ENCODE measurements around the gene GNA12. TPM values are rescaled to one million over a fixed set of nuclear protein-coding genes. Genes with fewer than 3 reads are reported as not detected.
"Not testable (repeated sequence)": the region's sequence is repeated elsewhere in the genome, so short reads cannot be mapped to it uniquely, and the experiment has no call there.

GNA12 gene
- polyA plus RNA-seq, 4 donors, result 3.4 to 27.2 (median 14.5) TPM

DNA sequence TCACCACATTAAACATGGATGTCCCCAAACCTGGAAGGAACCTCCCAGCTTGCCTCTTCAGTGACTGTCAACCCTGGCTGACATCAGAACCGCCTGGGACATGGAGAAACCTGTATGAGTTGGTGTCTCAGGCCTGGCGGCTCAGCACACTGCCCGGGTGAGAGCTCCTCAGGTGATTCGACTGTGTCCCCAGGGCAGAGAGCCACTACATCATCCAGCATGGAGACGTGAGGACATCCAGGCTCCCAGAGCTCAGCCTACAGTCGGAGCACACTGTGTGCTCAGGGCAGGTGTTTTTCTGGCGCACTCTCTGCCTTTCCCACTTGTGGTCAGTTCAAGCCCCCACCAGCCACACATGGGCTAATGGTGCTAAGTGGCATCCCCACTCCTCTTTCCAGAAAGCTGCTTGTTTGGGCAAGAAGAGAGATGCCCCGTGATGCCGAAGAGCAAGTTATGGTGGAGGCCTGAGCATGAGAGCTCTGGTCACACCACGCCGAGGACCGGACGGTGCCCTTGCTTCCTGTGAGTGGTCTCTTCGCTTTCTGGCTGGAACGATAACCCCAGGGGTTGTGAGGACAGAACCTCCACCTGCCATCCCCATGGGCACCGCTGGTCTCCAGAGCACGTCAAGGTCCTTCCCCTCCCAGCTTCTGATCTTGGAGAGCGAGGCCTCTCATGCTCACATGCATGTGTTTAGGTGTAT is 117.6 kb downstream of the GNA12 start:
- FAIRE-seq, result no peak
- H3K4me3 ChIP-seq (ENCODE audit: low read depth in 1 of 3, low read length in 3 of 3), result no peak overlapping the region
- H3K36me3 ChIP-seq (ENCODE audit: control insufficient read depth in 3 of 3, insufficient read depth in 2 of 3, low read depth in 1 of 3, low read length in 3 of 3), result peaks cover 0 to 81% (median 2%) of the 10 kb centered on the region in 3 donors
- no peaks in the 10 kb centered on the region for H3K27me3 ChIP-seq (ENCODE audit: control insufficient read depth in 3 of 3, insufficient read depth in 3 of 3, low read length in 3 of 3)
- H3K27ac ChIP-seq (ENCODE audit: low read depth in 1 of 3, low read length in 2 of 3), result no peak overlapping the region
- no peak for DNase-seq
- H3K9me3 ChIP-seq (ENCODE audit: control insufficient read depth in 2 of 2, insufficient read depth in 1 of 2, low read depth in 1 of 2, low read length in 1 of 2), result no peaks in the 10 kb centered on the region
- WGBS, 3 donors, result 90 to 91% (median 90%) methylated on average over 18 of the region's 18 CpGs
- H3K4me1 ChIP-seq (ENCODE audit: control insufficient read depth in 3 of 3, insufficient read depth in 2 of 3, low read depth in 1 of 3, low read length in 2 of 3), result peaks cover 0 to 3% (median 0%) of the 10 kb centered on the region in 3 donors

DNA sequence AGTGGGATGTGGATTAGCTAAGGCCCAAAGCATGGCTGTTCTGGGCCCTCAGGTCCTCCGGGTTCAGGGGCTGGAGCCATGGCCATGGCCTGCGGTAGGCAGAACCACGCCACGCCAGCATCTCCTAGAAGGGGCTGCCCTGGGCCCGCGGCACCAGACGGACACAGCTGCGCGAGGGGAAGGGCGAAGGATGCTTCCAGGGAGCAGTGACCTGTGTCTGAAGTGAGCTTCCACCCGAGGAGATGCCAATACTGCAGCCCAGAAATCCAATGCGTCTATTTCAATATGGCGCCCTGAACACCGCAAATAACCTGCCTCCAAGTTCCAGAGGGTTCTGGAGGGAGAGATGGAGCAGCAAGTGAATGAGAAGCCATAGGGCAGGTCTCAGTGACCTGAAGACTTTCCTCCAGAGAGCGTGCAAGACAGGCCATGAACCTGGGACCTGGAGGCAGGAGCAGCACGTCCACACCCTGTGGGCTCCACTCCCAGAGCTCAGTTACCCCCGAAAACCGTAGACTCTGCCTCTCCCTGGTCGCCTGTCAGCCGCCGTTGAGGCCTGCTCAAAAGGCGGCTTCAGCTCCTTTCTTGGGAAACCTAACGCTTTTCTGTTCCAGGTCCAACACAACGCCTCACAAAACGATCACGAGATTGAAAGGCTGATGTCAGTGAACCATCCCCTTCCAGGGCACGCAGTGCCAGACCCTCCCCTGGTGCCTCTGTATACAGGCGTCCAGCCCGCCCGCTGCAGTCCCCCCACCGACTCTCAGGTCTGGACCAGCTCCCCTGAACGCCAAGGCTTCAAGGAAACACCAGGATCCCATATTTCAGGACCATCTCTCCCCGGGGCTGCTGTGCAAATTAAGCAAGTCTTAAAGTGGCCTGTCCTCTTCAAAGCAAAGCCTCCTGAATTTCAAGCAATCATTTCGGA is 118.7 kb downstream of the GNA12 start:
- FAIRE-seq, result no peak
- Histone ChIP-seq H3K27ac (ENCODE audit: low read depth in 1 of 3, low read length in 2 of 3) (no peak overlapping the region), H3K27me3 (ENCODE audit: control insufficient read depth in 3 of 3, insufficient read depth in 3 of 3, low read length in 3 of 3) (no peaks in the 10 kb centered on the region), H3K9me3 (ENCODE audit: control insufficient read depth in 2 of 2, insufficient read depth in 1 of 2, low read depth in 1 of 2, low read length in 1 of 2) (no peaks in the 10 kb centered on the region), H3K4me1 (ENCODE audit: control insufficient read depth in 3 of 3, insufficient read depth in 2 of 3, low read depth in 1 of 3, low read length in 2 of 3) (peaks cover 0 to 3% (median 0%) of the 10 kb centered on the region in 3 donors), H3K36me3 (ENCODE audit: control insufficient read depth in 3 of 3, insufficient read depth in 2 of 3, low read depth in 1 of 3, low read length in 3 of 3) (peaks cover 0 to 81% (median 0%) of the 10 kb centered on the region in 3 donors), H3K4me3 (ENCODE audit: low read depth in 1 of 3, low read length in 3 of 3) (no peak overlapping the region)
- 96% methylated on average over 32 to 34 of the region's 34 CpGs for WGBS, 3 donors
- DNase-seq, result no peak

DNA sequence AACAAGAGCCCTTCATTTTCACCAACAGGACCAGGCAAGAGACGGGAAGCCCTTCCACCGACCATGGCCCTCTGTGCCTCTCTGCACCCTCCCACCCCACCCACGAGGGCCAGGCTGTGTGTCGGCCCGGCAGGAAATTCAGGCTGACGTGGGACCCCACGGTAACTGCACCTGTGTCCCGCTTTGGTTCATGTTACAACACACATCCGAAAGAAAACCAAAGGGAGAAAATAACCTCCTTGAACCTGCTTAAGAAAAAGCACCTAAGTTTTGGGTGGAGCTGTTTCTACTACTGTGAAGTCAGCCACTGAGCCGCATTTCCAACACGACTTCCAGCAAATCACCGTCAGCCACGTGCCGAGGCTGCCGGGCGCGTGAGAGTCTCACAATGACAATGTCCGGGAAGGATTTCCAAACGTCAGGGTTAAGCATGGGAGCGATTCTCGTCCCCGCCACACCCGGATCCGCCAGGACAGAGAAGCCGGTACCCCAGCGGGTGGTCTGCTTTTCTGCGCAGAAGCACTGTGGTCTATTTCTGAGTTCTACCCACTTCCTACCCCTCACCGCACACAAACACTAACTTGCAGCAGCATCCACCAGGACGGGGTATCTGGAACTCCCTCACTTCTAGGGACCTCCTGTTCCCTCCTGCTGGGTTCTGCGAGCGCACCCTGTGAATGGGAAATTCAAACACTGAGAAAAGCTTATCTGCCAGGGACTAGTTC is 119.5 kb downstream of the GNA12 start:
- 88 to 97% (median 91%) methylated on average over 31 of the region's 31 CpGs for WGBS, 3 donors
- Histone ChIP-seq H3K36me3 (ENCODE audit: control insufficient read depth in 3 of 3, insufficient read depth in 2 of 3, low read depth in 1 of 3, low read length in 3 of 3) (peaks cover 0 to 78% (median 0%) of the 10 kb centered on the region in 3 donors), H3K4me3 (ENCODE audit: low read depth in 1 of 3, low read length in 3 of 3) (no peak overlapping the region), H3K9me3 (ENCODE audit: control insufficient read depth in 2 of 2, insufficient read depth in 1 of 2, low read depth in 1 of 2, low read length in 1 of 2) (no peaks in the 10 kb centered on the region), H3K27me3 (ENCODE audit: control insufficient read depth in 3 of 3, insufficient read depth in 3 of 3, low read length in 3 of 3) (no peaks in the 10 kb centered on the region), H3K4me1 (ENCODE audit: control insufficient read depth in 3 of 3, insufficient read depth in 2 of 3, low read depth in 1 of 3, low read length in 2 of 3) (peaks cover 0 to under 1% (median 0%) of the 10 kb centered on the region in 3 donors), H3K27ac (ENCODE audit: low read depth in 1 of 3, low read length in 2 of 3) (no peak overlapping the region)
- FAIRE-seq (no peak), DNase-seq (no peak)

DNA sequence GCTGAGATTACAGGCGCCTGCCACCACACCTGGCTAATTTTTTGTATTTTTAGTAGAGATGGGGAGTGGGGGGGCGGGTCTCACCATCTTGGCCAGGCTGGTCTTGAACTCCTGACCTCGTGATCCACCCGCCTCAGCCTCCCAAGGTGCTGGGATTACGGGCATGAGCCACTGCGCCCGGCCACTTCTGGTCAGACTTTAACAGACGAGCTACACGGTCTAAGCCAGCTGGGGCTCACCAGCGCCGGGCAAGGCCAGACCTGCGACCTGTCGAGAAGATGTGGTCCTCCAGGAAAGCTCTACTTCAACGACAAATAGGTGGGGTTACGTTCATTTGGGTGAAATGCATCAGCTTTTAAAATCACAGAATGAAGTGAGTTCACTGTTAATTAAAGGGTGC is 120.1 kb downstream of the GNA12 start:
- not testable (repeated sequence) for H3K9me3 ChIP-seq (ENCODE audit: control insufficient read depth in 2 of 2, insufficient read depth in 1 of 2, low read depth in 1 of 2, low read length in 1 of 2); H3K27ac ChIP-seq (ENCODE audit: low read depth in 1 of 3, low read length in 2 of 3); DNase-seq; H3K4me1 ChIP-seq (ENCODE audit: control insufficient read depth in 3 of 3, insufficient read depth in 2 of 3, low read depth in 1 of 3, low read length in 2 of 3); H3K27me3 ChIP-seq (ENCODE audit: control insufficient read depth in 3 of 3, insufficient read depth in 3 of 3, low read length in 3 of 3); H3K4me3 ChIP-seq (ENCODE audit: low read depth in 1 of 3, low read length in 3 of 3); FAIRE-seq
- 95 to 96% (median 95%) methylated on average over 15 of the region's 15 CpGs for WGBS, 3 donors
- H3K36me3 ChIP-seq (ENCODE audit: control insufficient read depth in 3 of 3, insufficient read depth in 2 of 3, low read depth in 1 of 3, low read length in 3 of 3), result peaks cover 0 to 75% (median 0%) of the 10 kb centered on the region in 3 donors

DNA sequence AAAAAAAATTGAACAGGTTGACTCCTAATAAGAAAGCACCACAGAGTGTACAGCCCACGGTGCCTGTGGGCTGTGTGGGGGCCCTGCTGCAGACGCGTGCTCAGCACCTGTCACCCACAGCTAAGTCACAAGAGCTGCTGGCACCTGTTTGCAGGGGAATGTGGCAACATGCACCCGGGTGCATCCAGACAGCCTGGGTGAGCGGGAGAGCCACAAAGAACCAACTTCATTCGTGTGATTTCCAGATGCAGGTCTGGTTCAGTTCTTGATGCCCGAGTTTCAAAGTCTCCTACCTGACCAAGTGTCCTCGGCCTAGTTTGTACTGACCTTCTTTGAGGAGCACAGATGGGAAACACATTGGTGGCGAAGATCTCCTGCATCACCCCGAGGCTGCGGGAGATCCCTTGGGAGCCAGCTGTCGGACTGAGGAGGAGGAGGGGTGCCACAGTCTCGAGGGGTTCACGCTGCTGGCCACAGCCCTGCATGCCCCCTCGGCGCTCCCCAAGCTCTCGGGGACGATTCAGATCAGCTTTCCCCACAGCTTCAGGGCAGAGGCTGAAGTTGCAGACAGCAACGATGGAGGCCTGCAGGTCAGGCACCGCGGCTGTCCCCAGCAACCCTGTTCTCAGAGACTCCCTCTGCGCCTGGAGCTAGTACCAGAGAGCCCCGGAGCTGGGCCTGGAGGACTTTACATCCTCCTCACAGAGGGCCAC is 120.8 kb downstream of the GNA12 start:
- H3K27ac ChIP-seq (ENCODE audit: low read depth in 1 of 3, low read length in 2 of 3), result no peak overlapping the region
- DNase-seq (no peak), FAIRE-seq (no peak)
- H3K4me3 ChIP-seq (ENCODE audit: low read depth in 1 of 3, low read length in 3 of 3), result no peak overlapping the region
- peaks cover 0 to 78% (median 0%) of the 10 kb centered on the region in 3 donors for H3K36me3 ChIP-seq (ENCODE audit: control insufficient read depth in 3 of 3, insufficient read depth in 2 of 3, low read depth in 1 of 3, low read length in 3 of 3)
- 87 to 90% (median 87%) methylated on average over 23 of the region's 23 CpGs for WGBS, 3 donors
- H3K27me3 ChIP-seq (ENCODE audit: control insufficient read depth in 3 of 3, insufficient read depth in 3 of 3, low read length in 3 of 3), result no peaks in the 10 kb centered on the region
- peaks cover 0 to 3% (median 0%) of the 10 kb centered on the region in 3 donors for H3K4me1 ChIP-seq (ENCODE audit: control insufficient read depth in 3 of 3, insufficient read depth in 2 of 3, low read depth in 1 of 3, low read length in 2 of 3)
- no peaks in the 10 kb centered on the region for H3K9me3 ChIP-seq (ENCODE audit: control insufficient read depth in 2 of 2, insufficient read depth in 1 of 2, low read depth in 1 of 2, low read length in 1 of 2)

DNA sequence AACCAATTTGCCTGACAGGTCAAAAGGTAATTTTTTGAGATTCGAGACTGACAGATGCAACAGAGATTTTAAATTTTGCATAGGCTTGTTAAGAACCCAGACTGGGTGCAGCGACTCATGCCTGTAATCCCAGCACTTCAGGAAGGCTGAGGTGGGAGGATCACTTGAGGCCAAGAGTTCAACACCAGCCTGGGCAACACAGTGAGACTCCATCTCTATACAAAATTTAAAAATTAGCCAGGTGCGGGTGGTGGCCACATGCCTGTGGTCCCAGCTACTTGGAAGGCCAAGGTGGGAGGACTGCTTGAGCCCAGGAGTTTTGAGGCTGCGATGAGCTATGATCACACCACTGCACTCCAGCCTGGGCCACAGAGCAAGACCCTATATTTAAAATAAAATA is 121.5 kb downstream of the GNA12 start:
- H3K27me3 ChIP-seq (ENCODE audit: control insufficient read depth in 3 of 3, insufficient read depth in 3 of 3, low read length in 3 of 3), result no peaks in the 10 kb centered on the region
- FAIRE-seq (no peak), DNase-seq (no peak)
- no peak overlapping the region for H3K4me3 ChIP-seq (ENCODE audit: low read depth in 1 of 3, low read length in 3 of 3)
- H3K27ac ChIP-seq (ENCODE audit: low read depth in 1 of 3, low read length in 2 of 3), result no peak overlapping the region
- 93 to 95% (median 94%) methylated on average over 4 of the region's 4 CpGs for WGBS, 3 donors
- H3K4me1 ChIP-seq (ENCODE audit: control insufficient read depth in 3 of 3, insufficient read depth in 2 of 3, low read depth in 1 of 3, low read length in 2 of 3), result peaks cover 0 to 10% (median 0%) of the 10 kb centered on the region in 3 donors
- H3K36me3 ChIP-seq (ENCODE audit: control insufficient read depth in 3 of 3, insufficient read depth in 2 of 3, low read depth in 1 of 3, low read length in 3 of 3), result peaks cover 0 to 81% (median 0%) of the 10 kb centered on the region in 3 donors
- H3K9me3 ChIP-seq (ENCODE audit: control insufficient read depth in 2 of 2, insufficient read depth in 1 of 2, low read depth in 1 of 2, low read length in 1 of 2), result no peaks in the 10 kb centered on the region

DNA sequence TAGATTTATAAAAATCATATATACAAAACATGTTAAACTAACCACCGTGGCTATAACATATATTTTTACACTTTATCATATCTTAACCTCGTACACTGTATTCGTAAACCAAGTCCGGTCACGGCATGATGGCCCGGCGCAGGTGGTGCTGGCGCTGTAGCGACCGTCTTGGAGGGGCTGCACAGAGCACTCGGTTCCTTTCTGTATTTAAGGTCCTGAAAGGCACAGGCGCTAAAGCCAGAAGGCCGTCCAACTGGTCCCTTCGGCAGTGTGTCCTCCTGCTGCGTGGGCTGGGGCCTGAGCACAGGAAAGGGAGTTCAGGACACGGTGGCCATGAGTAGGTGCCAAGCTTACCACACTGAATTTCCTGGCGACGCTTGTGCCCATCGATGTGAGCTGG is 122.3 kb downstream of the GNA12 start:
- Histone ChIP-seq H3K4me3 (ENCODE audit: low read depth in 1 of 3, low read length in 3 of 3) (no peak overlapping the region), H3K27ac (ENCODE audit: low read depth in 1 of 3, low read length in 2 of 3) (no peak overlapping the region), H3K27me3 (ENCODE audit: control insufficient read depth in 3 of 3, insufficient read depth in 3 of 3, low read length in 3 of 3) (no peaks in the 10 kb centered on the region), H3K4me1 (ENCODE audit: control insufficient read depth in 3 of 3, insufficient read depth in 2 of 3, low read depth in 1 of 3, low read length in 2 of 3) (peaks cover 2 to 16% (median 6%) of the 10 kb centered on the region in 3 donors), H3K9me3 (ENCODE audit: control insufficient read depth in 2 of 2, insufficient read depth in 1 of 2, low read depth in 1 of 2, low read length in 1 of 2) (no peaks in the 10 kb centered on the region), H3K36me3 (ENCODE audit: control insufficient read depth in 3 of 3, insufficient read depth in 2 of 3, low read depth in 1 of 3, low read length in 3 of 3) (peaks cover 0 to 76% (median 0%) of the 10 kb centered on the region in 3 donors)
- FAIRE-seq, result no peak
- DNase-seq, result no peak
- 96% methylated on average over 19 of the region's 19 CpGs for WGBS, 3 donors
